HG03558 (cell line): ENCODE measurements around the gene BNC2.

ENCODE experiments used
- ATAC-seq: cut with Tn5 transposase; IDR thresholded peaks from one replicate; pipeline ENCODE4 v1.9.1; 2021; ENCODE audit warnings: moderate number of reproducible peaks; ENCODE audit not compliant: unreplicated experiment; ENCODE audit errors: extremely low read depth

BNC2 gene

DNA sequence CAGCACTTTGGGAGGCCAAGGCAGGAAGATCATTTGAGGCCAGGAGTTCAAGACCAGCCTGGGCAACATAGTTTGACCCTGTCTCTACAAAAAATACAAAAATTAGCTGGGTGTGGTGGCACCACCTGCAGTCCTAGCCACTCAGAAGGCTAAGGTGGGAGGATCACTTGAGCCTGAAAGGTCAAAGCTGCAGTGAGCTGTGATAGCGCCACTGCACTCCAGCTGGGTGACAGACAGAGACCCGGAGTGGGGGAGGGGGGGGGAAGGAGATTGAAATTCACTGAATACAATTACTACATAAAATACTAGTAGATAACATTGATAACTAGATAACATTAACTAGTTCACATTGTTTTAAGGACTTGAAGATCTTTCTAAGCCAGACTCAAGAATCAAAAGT lies 345.6 kb downstream of the BNC2 start:
- ATAC-seq, result no peak

GRCh38 chr9:16524078-16524477 lies 346.4 kb downstream of the BNC2 start:
- ATAC-seq, result no peak

DNA sequence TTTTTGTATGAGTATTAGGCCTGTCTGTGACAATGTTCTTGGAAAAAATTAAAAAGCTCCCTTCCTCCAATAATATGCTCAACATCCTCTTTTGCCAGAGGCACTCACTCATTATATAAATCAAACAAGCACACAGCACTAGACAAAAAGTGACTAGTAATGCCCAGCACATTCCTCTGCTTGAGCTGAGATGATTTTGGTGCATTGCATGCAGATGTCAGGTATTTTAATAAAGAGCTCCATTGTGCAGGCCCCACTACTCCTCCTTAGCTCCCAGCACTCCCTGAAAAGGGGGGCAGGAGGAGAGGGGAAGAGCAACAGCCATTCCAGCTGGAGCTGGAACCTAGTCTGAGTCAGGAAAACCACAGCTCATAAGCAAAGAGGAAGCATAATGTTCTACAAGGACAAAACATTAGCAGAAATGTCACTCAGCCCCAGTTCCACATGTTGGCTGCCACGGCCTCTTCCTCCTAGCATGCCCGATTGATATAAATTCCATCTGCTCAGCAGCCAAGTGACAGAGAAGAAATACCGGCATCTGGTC lies 348.5 kb downstream of the BNC2 start:
- no peak for ATAC-seq

GRCh38 chr9:16519001-16519400 lies 351.5 kb downstream of the BNC2 start:
- ATAC-seq, result no peak

DNA sequence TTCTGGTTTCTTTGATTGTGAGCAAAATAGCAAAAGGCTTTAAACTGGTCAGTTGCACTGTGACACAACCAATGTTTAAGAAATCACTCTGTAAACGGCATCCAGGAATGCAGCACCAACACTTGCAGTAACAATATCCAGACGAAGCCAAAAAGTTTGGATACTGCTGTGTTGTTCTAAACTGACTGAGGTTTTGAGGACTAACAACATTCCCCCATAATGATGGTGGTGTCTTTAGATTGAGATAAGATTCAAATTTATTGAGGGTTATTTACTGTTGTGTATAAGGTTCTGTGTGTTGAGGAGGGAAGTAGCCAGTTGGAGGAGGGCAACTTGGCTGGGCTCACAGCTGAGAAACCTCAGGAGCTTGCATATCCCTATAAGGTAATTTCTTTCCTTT lies 353.6 kb downstream of the BNC2 start:
- no peak for ATAC-seq

GRCh38 chr9:16515879-16516301 lies 354.6 kb downstream of the BNC2 start:
- no peak for ATAC-seq

- no peak for ATAC-seq
These were observed 355.3 kb downstream of the BNC2 start for GRCh38 chr9:16515207-16515606.

- ATAC-seq, result no peak
These were observed 356.3 kb downstream of the BNC2 start for GRCh38 chr9:16514131-16514530.

GRCh38 chr9:16512281-16512680 lies 358.2 kb downstream of the BNC2 start:
- no peak for ATAC-seq

DNA sequence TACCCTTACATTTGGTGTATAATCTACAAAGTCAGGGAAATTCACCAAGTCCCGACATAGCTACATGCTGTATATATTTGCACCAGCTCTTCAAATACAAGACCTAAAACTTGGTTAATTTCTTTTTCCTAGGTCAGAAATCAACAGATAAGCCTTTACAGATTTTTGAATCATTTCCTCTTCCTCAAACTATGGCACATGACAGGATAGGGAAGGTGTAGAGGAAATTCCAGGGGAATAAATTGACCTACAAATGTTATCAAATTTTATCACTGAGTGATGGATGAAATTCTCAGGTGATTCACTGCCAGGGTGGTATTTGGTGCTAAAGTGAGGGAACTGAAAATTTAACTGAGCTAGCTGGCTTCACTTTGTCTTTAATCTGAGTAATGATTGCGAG lies 360.0 kb downstream of the BNC2 start:
- ATAC-seq, result no peak

- no peak for ATAC-seq
These were observed 360.5 kb downstream of the BNC2 start for GRCh38 chr9:16509997-16510396.

GRCh38 chr9:16505199-16505598 lies 365.3 kb downstream of the BNC2 start:
- ATAC-seq, result no peak

GRCh38 chr9:16501726-16502125 lies 368.7 kb downstream of the BNC2 start:
- no peak for ATAC-seq

DNA sequence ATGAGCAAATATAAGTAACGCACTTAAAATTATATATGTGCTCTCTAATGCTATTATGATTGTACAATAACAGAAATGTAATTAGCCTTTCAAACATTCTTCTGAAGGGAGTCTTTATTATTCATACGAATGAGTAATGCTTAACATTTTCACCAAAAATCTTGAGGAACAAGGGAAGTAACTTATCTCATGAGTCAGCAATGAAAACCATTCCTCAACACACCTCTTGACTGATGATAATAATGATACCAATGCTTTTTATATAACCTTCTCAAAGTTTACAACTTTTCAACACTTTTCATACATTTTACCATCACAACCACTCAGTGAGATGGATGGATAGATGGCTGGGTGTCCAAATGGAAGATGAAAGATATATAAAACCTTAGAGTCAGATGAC lies 369.3 kb downstream of the BNC2 start:
- ATAC-seq, result no peak

DNA sequence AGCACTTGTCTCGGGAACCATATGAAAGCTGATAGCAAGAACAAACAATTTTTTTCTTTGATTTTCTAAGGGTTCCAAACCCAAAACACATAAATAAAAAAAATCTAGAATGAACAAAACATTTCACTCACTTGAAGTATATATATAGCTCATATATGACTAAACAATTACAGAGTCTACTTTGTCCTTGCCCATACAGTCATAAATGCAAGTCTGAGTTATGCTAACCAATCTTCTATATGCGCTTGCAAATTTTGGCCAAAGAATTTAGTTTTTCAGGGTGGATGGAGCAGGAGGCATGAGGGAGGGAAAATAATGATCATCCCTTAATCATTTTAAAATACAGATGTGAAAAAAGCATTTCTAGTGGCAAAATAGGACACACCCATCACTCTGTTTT lies 370.1 kb downstream of the BNC2 start:
- ATAC-seq, result no peak

DNA sequence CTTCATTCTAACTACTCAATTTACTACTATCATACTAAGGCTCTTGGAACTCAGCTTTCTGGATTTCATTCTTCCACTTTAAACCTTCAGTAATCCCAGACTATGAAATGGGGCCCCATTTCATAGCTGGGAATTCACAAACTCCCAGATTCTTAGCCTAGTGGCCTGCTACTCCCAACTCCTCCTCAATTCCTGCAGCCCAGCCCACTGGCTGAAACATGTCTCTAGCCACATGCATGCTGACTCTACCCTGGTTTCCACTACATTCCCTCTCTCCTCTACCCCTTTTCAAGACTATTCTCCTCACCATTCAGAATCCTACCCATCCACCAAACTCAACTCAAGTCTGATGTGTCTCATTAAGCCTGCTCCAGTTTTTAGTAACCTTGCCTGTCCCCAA lies 370.6 kb downstream of the BNC2 start:
- no peak for ATAC-seq

DNA sequence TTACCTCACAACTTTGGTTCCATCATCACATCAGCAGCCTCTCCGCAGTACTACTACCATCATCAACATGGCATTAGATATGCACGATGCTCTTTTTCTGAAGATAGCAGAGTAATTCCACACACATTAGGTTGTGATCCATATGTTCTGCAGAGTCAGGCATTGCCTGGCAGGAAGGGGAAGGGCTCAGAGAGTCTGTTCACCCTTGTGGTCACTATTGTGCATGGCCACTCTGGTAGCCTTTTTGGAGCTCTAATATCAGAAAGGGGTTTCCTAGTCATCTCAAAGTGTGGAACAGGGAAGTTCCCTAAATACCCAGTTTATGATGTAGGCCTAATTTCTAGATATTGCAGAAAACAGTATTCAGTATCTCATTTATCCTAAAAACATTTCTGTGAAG lies 373.6 kb downstream of the BNC2 start:
- no peak for ATAC-seq

GRCh38 chr9:16487915-16488314 lies 382.6 kb downstream of the BNC2 start:
- no peak for ATAC-seq

GRCh38 chr9:16485575-16486321 lies 384.7 kb downstream of the BNC2 start:
- ATAC-seq, result no peak

- ATAC-seq, result no peak
These were observed 385.3 kb downstream of the BNC2 start for GRCh38 chr9:16485160-16485559.

- ATAC-seq, result no peak
These were observed 385.7 kb downstream of the BNC2 start for GRCh38 chr9:16484744-16485143.

DNA sequence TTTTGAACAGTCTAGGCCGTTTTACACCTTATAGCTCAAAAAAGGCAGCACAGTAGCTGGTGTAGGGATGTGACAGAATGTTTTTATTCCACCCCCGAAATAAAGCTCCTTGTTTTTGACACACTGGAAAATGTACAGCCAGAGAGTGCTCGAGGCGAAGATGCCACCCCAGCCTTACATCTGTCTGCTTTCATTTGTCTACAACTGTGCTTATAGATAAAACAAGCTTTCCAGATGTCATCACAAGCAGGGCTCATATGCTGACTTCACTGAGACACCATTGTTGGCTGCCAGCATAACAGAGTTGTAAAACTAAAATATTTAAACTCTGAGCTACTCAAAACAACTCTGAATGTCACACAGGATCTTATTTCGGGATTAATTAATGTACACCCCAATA lies 386.3 kb downstream of the BNC2 start:
- ATAC-seq, result no peak
